D341Med (cell line): ENCODE data around the gene GARS1.
A peak's percentile ranks its signal among the peaks of the same experiment; 100 is the strongest.
"Not testable (repeated sequence)": the region's sequence is repeated elsewhere in the genome, so short reads cannot be mapped to it uniquely, and the experiment has no call there.

Source experiments
- DNase-seq: peaks from one replicate; pipeline ENCODE4 v3.0.0; 2012; ENCODE audit warnings: low spot score

GARS1 gene

DNA sequence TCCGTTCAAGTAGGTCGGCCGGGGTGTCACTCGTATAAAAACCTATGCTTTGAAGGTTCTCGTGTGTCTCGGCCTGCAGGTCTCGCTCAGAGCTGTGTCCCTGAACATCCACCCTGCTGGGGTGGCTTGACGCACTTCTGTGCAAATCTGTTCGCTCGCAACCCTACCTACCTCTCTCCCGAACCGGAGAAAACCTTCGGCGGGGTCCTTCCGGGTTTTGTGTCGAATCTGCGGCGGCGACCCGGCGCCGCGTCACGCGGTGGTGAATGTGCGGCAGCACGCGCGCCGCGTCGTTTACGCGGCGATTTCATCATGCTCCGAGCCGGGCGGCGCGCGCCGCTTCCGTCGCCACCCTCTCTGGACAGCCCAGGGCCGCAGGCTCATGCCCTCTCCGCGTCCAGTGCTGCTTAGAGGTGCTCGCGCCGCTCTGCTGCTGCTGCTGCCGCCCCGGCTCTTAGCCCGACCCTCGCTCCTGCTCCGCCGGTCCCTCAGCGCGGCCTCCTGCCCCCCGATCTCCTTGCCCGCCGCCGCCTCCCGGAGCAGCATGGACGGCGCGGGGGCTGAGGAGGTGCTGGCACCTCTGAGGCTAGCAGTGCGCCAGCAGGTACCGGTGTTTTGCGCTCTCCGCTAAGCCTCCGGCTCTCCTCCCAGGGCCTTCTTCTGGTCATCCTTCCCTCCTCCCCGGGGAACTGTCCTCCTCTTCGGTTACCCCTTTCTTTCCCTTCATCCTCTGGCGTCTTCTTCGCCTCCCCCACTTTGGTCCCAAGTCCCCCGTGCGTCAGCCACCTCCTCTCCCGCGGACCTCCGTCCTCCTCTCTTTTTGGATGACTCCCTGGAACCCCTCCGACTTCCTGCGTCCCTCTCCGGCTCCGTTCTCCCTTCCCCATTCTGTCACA, at the start of gene GARS1:
Gene GARS1 (plus strand): TSS at position 339 of the 896 bp plus-strand sequence. CDS start 44 bp downstream, at position 383.
- peak; percentile 92 for DNase-seq

DNA sequence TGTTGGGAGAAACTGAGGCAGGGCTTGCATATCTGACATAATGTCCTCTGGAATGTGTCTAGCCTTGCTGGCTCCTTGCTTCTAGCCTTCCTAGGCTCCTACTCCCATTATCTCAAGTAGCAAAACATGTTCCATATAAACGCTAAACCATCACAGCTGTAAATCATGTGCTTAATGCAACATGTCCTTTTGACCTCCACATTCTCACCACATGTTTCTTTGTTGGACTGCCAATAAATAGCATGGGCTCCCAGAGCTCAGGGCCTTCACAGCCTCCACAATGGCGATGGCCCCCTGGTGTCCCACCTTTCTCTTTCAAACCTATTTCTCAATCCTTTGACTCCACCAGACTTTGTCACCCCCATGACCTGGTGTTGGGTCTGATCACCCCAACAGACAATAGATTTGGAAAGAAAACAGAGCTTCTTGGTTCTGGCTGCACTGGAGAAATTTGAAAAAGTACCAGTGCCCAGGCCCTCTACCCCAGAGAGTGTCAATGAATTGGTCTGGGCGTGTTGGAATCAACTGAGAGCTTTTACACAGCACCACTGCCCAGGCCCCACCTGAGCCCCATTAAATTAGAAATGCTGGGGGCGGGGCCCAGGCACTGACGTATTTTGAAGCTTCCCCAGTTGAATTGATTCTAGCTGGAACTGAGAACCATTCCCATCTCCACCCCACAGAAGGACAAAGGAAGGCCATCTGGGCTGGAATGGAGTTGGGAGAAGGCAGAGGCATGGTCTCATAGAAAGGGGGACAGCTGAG, 48.7 kb upstream of the GARS1 start:
- no peak for DNase-seq

DNA sequence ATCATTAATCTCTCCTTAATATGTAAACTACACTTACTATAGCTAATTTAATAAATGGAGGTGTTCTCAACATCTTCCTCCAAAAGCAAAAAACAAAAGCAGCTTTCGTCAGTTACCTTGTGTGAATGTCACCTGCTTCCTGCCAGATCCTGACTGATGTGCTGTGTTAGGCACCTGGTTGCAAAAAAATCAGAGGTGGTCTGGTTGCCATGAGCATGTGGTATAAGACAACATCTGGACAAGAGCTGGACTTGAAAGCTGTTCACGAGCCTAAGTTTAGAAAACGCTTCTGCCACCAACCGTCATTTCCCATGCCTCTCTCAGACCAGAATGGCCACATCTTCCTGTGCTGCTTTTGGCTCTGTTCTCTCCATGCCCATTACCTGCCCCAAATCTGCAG, 48.1 kb upstream of the GARS1 start:
- no peak for DNase-seq

- peak; percentile 77 for DNase-seq
Measured at GRCh38 chr7:30548845-30549244, 45.8 kb upstream of the GARS1 start.

GRCh38 chr7:30549931-30550493, 44.7 kb upstream of the GARS1 start:
- DNase-seq: no peak

- no peak for DNase-seq
Measured at GRCh38 chr7:30552330-30552729, 42.3 kb upstream of the GARS1 start.

GRCh38 chr7:30553141-30553540, 41.5 kb upstream of the GARS1 start:
- no peak for DNase-seq

- no peak for DNase-seq
Measured at GRCh38 chr7:30553546-30553945, 41.1 kb upstream of the GARS1 start.

DNA sequence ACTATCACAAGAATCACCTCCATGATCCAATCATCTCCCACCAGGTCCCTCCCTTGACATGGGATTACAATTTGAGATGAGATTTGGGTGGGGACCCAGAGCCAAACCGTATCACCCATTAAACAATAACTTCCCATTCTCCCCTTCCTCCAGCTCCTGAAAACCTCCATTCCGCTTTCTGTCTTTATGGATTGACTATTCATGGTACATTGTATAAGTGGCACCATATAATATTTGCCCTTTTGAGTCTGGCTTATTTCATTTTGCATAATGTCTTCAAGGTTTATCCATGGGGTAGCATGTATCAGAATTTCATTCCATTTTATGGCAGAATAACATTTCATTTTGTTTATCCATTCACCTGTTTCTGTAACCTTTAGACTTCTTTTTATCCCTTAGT, 39.2 kb upstream of the GARS1 start:
- no peak for DNase-seq

- no peak for DNase-seq
Measured at GRCh38 chr7:30556840-30557239, 37.8 kb upstream of the GARS1 start.

- no peak for DNase-seq
Measured at GRCh38 chr7:30557245-30557644, 37.4 kb upstream of the GARS1 start.

DNA sequence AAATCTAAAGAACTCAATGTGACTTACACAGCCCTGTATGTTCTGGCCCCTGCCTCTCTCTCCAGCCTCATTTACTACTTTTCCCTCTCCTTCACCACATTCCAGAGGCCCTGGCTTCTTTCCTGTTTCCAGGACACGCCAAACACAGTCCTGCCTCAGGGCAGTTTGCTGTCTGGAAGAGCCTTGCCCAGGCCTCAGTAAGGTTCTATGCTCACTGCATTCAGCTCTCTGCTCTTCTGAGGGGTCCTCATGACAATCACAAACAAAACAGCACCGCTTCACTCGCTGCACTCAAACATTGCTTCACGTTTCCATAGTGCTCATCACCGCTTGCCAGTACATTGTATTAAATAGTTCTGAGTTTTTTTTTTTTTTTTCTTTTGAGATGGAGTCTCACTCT, 35.1 kb upstream of the GARS1 start:
- DNase-seq: no peak

DNA sequence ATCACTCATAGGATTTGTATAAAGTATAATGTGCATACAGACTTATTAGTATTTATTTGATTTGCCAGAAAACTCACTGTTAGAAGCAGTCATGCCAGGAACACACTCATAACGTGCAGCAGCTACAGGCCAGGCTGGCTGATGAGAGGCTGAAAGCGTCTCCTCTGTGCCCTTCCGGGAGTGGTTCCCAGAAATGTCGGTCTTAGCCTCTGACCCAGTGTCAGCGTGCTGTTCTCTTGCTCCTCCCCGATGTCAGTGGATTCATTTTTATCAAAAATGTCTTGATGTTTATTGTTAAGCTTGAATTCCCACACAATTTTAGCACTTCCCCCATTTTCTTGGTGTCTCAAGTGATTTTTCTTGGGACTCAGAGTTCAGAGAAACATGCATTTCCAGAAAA, 33.3 kb upstream of the GARS1 start:
- no peak for DNase-seq

GRCh38 chr7:30562498-30562897, 32.2 kb upstream of the GARS1 start:
- DNase-seq: no peak

GRCh38 chr7:30562909-30563308, 31.8 kb upstream of the GARS1 start:
- DNase-seq: no peak

DNA sequence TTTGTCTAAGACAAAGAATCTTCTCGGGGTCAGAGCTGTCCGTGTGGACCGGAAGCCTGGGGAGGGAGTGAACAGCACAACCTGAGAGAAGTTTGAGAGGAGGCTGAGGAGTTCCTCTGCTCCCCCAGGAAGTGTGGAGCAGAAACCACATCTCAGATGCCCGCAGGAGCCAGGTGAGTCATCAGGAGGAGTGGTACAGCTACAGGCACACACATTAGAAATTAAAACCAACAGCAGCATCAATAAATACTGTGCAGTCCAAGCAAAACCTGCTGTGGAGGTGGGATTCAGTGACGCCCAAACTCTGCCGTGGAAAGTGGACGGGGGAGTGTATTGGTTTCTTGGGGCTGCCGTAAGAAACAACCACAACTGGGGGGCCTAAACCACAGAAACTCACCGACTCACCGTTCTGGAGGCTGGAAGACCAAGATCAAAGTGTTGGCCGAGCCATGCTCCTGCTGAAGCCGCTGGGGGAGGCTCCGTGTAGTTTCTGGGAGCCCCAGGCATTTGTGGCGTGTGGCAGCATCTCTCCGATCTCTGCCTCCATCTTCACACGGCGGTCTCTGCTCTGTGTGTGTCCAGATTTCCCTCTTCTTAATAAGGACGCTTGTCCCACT, 31.2 kb upstream of the GARS1 start:
- no peak for DNase-seq

DNA sequence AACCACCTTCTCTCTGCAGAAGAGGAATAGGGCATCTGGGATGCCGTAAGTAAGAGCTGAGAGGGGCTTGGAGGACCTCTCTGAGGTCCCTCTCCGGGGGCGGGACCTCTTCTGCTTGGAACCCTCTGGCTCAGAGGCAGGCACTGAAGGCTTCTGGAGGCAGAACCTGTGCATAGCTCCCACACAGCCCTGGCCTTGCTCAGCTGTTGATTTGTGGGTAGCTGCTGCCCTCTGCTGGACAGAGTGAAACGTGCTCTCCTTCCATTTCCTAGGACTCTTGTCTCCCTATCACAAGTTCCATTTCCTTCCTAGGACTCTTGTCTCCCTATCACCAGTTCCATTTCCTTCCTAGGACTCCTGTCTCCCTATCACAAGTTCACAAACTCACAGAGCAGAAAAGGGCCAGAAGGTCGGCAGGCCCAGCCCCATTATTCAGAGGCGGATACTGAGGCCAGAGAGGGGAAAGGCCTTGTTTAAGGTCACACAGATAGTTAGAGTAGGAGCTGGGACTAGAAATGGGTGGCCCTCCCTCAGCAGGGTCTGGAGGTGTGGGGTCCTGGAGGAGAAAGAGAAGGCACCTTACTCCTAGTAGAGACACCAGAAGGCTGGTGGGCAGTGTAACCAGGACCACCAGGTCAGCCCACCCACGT, 30.3 kb upstream of the GARS1 start:
- peak; percentile 86 for DNase-seq

- DNase-seq: no peak
Measured at GRCh38 chr7:30566596-30566995, 28.1 kb upstream of the GARS1 start.

DNA sequence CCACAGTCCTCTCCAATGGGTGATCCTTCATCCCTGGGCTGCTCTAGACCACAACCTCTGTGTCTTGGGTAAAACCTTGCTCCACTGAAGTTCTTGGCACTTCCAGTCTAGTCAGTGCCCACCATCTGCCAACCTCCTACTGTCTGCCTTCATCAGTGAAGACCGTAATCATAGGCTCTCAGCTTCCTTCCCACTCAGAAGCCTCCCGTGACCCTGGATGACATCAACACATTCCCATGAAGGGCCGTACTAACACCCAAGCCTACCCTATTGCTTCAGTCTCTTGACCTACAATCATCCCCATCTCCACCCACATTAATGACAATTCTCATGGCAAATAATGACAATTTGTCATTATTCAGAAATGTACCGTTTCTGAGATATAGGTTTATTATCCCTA, 27.6 kb upstream of the GARS1 start:
- no peak for DNase-seq

DNA sequence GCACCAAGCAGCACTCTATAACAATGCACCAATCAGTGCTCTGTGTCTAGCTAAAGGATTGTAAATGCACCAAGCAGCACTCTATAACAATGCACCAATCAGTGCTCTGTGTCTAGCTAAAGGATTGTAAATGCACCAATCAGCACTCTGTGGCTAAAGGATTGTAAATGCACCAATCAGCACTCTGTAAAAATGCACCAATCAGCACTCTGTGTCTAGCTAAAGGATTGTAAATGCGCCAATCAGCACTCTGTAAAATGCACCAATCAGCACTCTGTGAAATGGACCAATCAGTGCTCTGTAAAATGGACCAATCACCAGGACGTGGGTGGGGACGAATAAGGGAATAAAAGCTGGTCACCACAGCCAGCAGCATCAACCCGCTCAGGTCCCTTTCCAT, 24.4 kb upstream of the GARS1 start:
- not testable (repeated sequence) for DNase-seq

DNA sequence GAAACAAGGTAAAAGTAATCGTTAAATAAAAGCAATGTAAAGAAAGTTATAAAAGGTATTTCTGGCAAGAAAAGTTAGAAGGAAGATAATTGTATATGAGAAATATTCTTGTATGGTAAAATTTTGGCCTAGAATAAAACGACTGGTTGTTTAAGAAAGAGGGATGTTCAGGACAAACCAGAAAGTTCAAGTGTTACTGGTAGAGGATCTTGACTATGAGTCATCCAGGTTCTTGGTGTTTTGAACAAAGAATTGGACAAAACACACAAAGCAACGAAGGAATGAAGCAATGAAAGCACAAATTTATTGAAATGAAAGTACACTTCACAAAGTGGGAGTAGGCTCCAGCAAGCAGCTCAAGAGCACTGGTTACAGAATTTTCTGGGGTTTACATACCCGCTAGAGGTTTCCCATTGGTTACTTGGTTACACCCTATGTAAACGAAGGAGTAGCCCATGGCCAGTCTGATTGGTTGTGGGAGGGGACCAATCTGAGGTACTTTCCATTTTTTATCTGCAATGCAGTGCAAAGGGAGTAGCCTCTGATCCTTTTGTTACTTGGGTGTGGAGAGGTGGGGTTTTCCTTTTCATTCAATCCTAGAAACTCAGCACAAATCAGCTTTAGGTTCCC, 22.4 kb upstream of the GARS1 start:
- DNase-seq: no peak

DNA sequence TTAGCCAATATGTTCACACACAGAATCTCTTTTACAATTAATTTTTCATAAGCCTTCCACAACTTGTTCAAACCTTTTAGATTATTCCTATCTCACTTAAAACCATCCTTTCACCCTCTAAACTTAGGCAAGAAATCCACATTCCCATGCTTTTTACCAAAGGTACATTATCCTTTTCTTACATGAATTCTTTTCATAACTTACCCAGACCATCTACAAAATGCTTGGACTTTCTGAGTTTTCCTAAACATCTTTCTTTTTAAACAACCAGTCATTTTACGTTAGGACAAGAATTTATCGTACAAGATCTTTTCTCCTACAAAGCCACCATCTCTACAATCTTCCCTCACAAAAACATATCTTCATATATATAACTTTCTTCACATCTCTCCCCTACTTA, 18.8 kb upstream of the GARS1 start:
- no peak for DNase-seq
